AG10803 (cell line): ENCODE data around the gene SPO11.

Source experiments
- DNase-seq: peaks from one replicate; pipeline ENCODE4 v3.0.0; 2010; ENCODE audit warnings: low read depth
- H3K4me3 ChIP-seq: 2 replicates; pipeline ENCODE4 v1.5.1; 2011; ENCODE audit warnings: mild to moderate bottlenecking, low read length, control low read depth
- TF ChIP-seq, protein P1 (sequence below): conservative IDR thresholded peaks from 2 replicates; pipeline ENCODE4 v1.5.1; 2011; ENCODE audit warnings: mild to moderate bottlenecking, low read length, control low read depth, inconsistent platforms

Gene SPO11

DNA sequence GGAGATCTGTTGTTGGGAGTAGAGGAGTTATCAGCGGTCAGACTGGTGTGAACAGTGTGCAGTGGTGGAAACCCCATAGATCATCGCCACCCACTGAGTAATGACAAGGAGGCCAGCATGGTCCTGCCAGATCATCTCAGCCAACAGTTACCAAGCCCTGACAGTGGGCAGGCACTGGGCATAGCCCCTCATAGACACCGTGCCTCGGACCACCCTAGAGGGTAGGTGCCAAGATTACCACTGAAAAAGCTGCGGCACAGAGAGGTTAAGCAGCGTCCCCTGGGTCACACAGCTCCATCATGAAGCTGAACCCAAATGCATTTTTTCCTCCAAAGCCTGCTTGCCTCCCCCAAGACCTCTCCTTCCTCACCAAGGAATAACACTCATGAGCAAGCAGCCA, 41.7 kb upstream of the SPO11 start:
- no peak for DNase-seq
- H3K4me3 ChIP-seq = no peak overlapping the region
- TF ChIP-seq, protein P1, sequence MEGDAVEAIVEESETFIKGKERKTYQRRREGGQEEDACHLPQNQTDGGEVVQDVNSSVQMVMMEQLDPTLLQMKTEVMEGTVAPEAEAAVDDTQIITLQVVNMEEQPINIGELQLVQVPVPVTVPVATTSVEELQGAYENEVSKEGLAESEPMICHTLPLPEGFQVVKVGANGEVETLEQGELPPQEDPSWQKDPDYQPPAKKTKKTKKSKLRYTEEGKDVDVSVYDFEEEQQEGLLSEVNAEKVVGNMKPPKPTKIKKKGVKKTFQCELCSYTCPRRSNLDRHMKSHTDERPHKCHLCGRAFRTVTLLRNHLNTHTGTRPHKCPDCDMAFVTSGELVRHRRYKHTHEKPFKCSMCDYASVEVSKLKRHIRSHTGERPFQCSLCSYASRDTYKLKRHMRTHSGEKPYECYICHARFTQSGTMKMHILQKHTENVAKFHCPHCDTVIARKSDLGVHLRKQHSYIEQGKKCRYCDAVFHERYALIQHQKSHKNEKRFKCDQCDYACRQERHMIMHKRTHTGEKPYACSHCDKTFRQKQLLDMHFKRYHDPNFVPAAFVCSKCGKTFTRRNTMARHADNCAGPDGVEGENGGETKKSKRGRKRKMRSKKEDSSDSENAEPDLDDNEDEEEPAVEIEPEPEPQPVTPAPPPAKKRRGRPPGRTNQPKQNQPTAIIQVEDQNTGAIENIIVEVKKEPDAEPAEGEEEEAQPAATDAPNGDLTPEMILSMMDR = no peak

DNA sequence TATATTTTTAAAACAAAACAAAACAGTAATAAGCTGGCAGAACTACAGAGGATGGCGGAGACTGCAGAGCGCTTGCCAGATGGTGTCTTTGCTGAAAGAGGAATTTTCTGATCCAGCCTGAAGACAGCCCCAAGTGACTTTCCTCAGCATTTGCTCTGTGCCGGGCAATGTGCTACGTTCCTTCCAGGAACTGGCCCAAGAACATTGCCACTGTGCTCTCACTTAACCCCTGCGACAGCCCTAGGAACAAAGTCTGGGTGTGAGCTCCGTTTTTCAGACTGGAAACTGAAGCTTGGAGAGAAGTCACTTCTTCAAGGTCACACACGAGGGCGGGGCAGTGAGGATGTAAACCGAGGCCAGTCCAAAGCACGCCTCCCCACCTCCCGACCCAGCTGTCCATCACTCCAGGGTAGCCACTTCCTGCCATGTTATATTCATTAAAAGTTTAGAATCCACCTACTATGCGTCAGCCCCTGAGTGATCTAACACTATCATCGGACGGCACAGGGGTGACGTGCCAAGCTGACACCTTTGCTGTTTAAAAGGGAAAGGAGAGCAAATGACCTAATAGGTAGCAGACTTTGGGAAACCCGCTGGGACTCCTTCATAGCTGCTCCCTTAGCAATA, 40.8 kb upstream of the SPO11 start:
- TF ChIP-seq, protein P1 = no peak
- no peak overlapping the region for H3K4me3 ChIP-seq
- DNase-seq = no peak

DNA sequence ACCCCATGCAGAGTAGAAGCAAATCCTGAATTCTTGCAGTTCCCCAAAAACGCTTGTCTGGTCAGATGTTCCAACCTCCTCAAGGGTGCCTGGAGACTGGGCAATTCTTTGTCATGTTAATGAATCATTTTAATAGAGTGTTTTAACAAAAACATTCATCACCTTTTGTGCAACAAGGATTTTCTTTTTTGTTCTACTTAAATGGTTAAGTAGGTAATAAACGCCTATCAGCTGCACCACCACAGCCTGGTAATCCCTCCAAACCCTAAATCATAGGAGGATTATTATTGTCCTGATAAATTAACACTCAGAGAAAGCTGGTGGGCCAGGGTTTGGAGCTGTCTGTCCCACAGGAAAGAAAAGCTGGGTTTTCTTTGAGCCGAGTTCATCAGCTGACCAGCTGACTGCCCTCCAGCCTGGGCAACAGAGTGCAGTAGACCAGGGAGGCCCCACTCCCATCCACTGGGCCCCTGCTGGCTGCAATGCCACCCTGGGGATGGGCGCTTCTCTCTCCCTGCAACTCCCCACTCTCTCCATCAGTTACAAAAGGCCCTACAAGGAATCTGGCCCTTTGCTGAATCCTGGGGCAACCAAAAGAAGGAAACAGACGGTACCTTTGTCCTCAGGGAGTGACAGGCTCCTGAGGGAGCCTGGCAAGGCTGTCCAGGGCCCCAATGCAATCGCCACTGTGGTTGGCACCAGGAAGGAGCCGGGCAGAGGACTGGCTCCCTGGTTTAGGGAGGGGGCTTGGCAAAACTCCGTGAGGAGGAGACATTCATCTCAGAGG, 40.0 kb upstream of the SPO11 start:
- no peak overlapping the region for H3K4me3 ChIP-seq
- TF ChIP-seq, protein P1 = no peak
- DNase-seq = no peak

DNA sequence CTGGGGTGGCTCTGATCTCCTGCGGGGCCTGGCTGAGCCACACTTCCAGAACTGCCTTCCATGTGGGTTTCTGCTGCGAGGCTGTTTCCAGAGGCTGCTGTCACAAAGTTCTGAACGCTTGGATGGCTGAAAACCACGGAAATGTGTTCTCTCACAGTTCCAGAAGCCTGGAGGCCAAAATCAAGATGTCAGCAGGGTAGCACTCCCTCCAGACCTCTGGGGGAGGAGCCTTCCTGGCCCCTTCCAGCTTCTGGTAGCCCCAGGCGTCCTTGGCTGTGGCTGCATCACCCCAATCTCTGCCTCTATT, 39.5 kb upstream of the SPO11 start:
- DNase-seq = no peak
- no peak overlapping the region for H3K4me3 ChIP-seq
- TF ChIP-seq, protein P1 = no peak

DNA sequence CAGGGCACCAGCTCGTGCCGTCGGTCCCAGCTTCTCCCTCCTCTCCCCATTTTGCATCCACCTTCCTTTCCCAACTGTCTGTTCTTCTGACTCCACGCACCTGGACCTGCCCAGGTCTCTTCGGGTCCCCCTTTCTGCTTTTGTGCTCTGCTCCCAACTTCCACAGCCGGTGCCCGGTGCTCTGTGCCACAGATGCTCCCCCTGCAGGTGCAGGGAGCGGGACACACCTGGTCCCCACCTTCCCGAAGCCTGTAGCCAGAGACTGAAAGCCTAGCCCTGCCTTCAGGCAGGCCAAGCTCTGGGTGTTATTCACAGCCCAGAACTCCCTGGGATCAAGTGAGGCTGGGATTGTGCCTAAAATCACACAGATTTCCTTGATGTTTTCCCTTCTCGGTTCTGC, 38.6 kb upstream of the SPO11 start:
- H3K4me3 ChIP-seq = no peak overlapping the region
- no peak for DNase-seq
- TF ChIP-seq, protein P1 = no peak

DNA sequence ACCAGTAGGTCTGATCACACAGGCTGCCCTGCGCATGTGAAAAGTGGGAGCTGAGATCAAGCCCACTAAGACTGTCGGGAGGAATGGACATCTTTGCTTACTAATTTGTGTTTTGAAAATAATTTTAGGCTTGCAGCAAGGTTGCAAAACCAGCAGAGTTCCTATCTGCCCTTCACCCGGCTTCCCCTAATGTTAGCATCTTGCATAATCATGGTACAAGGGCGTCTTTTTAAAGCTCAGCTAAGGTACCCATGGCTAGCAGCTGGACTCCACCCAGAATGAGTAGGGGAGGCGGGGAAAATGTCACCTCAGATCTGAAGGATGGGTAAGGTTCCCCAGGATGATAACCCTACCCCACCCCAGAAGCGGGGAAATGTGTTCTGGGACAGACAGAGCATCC, 37.9 kb upstream of the SPO11 start:
- H3K4me3 ChIP-seq = no peak overlapping the region
- no peak for DNase-seq
- TF ChIP-seq, protein P1 = no peak

DNA sequence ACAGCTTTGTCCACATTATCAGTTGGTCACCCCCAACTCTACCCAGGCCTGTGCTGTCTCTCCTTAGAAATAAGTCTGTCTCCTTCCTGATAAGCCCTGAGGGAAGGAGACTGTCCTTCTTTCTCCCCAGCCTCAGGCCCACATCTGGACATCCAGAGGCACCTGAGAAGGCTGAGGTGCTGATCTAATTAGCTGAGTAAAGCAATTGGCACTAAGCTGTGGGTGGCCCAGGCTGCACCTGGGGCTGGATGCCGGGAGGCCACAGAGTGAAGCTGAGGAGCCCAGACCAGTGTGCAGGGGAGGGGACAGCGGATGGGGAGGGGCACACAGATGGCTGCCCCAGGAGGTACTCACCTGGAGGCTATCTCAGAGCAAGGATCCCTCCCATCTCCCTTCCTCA, 37.0 kb upstream of the SPO11 start:
- no peak overlapping the region for H3K4me3 ChIP-seq
- TF ChIP-seq, protein P1 = no peak
- no peak for DNase-seq
